Umbilical cord (tissue), 2 donors: Measurements from ENCODE around the gene ARSA. TPM values are rescaled to one million over a fixed set of nuclear protein-coding genes. Genes with fewer than 3 reads are reported as not detected.
"Not testable (repeated sequence)": the region's sequence is repeated elsewhere in the genome, so short reads cannot be mapped to it uniquely, and the experiment has no call there.

Experiments used
- DNase-seq: peaks from one replicate; pipeline ENCODE4 v3.0.0-alpha.2; 2015; ENCODE audit warnings: low spot score
- total RNA-seq: library from RNA; depleted of rRNA; stranded (reverse); fragments of >200 nt; gene quantifications from one replicate; pipeline ENCODE4 v1.2.3, GENCODE V29; 2014; ENCODE audit warnings: low replicate concordance; ENCODE audit not compliant: insufficient read depth

ARSA gene
- total RNA-seq = 5.8 TPM

DNA sequence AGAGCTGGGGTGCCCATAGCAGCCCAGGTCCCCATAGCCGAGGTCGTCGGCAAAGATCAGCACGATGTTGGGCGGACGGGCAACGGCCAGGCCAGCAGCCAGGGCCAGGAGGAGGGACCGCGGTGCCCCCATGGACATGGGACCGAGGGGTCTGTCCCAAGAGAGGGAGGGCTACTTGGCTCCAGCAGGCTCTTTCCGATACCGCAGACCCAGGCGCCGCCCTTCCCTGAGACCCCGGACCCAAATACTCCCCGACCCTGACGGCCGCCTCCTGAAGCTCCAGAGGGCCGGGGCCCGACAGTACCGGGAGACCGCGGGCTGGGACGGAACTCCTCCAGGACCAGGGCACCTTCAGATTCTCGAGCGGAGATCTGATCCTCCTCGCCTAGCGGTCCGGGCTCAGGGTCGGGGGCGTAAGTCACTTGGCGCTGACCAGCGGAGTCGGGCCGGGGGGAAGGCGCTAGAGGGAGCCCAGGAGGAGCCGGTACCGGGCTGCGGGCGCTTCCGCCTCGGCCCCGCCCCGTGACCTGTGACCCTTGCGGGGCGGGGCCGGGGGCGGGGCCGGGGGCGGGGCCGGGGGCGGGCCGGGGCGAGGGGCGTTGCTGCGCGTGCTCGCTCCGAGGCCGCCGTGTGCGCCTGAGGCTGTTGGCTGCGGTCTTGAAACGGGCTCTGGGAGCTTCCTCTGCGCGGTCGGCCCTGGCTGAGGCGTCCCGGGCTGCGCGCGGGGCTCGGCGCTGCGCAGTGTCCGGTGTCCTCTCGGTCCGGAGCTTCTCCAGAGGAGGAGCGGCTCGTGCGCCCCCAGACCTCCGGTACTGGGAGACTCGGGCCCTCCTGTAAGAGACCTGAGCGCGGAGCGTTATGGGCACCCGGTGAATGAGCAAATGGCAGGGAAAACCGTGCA lies at the start of gene ARSA:
Gene ARSA, minus strand, starts transcription at position 511 of the 901 bp plus-strand sequence. Its CDS starts 373 bp downstream, at position 138.
- DNase-seq = peak; percentile 84

DNA sequence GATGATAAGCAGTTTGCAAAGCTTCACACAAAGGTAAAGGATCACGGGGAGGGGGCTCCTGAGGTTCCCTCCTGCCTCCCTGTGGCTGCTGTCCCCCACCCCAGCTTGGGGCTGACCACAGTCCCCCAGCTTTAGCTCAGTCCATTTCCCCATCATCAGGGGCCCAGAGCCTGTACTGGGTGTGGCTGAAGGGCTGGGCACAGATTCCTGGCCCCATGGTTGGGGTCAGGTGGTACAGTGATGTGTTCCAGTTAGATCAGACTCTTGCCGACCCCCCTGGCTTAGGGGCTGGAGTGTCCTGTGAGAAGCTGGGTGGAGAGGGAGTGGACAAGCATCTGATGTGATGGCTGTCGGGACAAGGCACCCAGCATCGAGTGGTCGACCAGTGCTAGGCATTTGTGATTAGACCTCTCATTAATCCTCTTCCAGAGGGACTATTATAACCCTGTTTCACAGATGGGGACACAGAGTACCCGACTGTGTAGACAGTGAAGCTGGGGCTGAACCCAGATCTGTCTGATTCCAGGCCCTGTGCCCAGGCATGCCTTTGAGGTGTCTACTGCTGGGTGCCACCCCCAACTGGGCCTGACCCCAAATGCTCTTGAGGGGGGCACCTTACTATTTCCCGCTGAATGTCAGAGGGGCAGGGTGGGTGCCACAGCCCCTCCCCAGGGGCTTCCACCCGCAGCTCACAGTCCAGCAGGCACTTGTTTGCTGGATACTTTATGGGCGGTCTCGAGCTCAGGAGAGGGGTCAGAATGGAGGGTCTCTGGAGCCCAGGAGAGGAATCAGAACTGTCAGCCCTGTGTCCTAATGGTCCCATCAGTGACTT lies 48.9 kb upstream of the ARSA start:
- DNase-seq = no peak

DNA sequence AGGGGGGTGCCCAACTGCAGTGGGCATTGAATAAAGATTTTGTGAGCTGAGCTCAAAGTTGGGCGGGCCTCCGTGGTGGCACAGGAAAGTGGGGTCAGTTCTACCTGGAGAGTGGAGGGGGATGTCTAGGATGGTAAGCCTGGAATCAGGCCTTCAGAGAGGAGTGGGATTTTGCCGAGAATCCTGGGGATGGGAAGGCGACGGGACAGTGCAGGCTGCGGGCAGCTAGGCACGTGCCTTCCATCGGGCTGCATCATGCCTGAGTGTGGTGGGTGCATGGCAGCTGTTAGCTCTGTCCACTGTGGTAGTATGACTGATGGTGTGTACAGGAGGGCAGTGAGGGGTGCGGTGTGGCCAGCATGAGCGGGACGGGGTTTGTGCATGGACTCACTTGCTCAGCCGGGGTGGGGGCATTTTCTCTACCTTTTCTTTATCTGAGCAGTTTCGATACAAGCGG lies 48.3 kb upstream of the ARSA start:
- no peak for DNase-seq

DNA sequence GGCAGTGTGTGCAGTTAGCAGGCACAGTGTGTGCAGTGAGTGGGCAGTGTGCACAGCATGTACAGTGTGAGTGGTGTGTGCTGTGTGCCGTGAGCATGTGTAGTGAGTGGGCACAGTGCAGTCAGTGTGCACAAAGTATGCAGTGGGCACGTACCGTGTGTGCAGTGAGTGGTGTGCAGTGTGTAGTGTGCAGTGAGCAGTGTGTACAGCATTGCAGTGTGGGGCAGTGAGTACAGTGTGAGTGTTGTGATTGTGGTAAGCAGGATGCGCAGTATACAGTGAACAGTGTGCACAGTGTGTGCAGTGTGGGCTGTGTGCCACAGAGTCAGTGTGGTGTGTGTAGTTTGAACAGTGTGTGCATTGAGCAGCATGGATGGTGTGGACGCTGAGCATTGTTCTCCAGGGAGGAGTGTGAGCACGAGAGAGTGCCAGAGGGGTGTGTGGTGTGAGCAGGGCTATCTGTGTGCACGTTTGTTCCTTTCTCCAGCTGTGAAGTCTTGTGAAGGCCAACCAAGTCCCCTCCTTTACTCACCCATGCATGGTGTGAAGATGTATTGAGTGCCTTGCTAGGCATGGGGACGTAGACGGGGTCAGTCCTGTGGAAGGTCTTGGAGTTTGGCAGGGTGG lies 47.7 kb upstream of the ARSA start:
- DNase-seq = no peak

DNA sequence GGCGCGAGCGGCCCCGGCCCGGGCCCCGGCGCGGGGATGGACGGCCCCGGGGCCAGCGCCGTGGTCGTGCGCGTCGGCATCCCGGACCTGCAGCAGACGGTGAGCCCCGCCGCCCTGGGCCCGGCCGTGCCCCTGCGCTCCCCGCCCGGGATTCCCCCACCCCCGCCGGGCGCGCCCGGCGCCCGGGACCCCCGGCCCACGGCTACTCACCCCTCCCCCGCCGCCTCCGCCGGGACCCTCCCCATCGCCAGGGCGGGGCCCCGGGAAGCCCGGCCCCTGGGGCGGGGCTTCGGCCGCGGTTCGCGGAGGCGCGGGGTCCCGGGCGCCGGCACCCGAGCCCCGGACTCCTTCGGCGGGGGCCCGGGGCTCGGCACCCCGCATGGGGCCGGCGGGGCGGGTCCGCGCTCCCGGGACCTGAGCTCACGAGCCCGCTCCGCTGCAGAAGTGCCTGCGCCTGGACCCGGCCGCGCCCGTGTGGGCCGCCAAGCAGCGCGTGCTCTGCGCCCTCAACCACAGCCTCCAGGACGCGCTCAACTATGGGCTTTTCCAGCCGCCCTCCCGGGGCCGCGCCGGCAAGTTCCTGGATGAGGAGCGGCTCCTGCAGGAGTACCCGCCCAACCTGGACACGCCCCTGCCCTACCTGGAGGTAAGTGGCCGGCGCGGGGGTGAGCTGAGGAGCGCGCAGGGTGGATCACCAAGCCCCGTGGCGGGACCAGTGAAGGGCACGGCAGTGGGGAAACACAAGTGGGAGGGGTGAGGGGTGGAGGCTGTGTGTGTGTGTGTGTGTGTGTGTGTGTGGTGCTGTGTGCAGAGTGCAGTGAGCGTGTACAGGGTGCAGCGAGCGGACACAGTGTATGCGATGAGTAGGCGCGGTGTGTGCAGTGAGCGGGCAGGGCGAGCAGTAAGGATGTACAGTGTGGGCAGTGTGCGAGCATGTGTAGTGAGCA lies 46.9 kb upstream of the ARSA start:
- peak; percentile 49 for DNase-seq

DNA sequence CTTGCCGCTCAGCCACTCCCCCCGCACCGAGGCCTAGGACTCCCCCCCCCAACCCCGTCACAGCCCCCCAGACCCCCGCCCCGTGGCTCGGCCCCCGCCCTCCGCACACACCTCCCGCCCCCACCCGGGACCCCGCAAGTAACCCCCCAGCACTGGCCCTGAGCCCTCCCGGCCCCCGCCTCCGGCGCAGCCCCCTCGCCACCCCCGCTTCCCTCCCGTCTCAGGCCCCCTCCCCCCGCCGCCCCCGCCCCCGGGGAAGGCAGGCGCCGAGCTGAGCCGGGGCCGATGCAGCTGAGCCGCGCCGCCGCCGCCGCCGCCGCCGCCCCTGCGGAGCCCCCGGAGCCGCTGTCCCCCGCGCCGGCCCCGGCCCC lies 46.2 kb upstream of the ARSA start:
- no peak for DNase-seq

DNA sequence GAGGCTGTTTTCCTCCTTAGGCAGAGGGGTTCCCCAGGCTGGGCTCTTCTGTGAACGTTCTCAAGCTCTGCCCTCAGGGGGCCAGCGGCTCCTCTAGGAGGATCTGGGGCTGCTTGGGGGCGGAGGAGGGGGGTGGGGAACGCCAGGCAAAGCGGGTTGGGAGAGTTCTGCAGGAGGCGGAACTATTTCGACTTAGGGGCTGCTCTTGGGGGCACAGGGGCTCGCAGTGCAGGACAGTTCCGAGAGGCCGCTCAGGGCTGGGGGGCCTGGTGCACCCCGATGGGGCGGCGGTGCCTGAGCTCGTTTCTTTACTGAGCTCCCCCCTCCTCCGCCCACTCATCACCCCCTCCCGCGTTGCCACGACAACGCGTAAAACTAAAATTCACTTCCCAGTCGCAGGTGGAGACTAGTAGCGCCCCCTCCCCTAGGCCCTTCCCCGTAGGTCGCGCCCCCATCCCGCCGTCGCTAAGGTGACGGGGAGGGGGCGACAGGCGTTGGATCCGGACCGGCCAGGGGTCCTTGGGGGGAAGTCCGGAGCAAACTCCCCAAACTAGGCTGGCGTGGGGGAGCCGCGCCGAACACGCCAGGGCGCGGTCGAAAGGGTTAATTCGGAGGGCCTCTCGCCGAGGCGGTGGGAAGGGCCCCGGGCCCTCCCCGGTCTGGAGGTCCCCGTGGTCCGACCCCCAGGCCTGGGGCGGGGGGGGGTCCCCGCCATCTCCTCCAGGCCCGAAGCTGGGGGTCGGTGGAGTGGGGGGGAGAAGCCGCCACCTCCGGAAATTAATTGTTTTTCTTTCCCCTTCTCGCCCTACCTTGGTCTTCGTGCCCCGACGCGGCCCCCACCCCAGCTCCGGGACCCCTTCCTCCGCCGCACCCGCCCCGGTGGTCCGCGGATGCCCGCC lies 45.5 kb upstream of the ARSA start:
- DNase-seq = peak; percentile 53

DNA sequence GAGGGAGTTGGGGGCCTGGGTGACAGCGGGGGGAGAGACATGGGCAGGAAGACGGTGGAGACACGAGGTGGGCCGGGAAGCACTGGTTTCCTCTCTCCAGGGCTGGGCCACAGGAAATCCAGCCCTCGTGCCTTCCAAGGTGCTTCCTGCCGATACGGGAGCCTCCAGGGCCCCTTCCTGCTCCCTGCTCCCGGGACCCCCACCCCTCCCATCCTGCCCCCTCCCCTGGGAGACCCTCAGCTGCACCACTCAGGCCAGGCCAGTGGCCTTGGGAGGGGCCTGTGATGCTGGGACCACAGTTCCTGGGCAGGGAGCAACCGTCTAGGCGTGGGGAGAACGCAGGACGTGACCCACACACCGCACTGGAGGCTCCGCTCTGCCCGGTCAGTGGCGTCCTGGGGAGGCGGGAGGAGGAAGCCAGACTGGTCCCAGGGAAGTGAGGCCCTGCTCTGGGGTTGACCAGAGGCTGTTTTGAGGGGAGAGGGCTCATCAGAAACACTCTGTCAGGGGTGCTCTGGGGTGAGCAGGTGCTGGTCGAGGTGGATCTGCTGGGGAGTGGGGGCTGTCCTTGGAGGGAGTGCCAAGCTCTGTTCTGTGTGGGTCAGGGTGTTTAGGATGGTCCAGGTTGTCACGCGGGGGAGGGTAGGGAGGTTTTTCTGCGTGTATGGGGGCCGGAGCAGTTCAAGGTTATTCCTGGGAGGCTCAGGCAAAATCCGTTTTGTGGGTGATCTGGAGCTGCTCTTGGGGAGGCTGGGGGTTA lies 44.7 kb upstream of the ARSA start, which contains the start of gene SHANK3:
Gene SHANK3, plus strand, starts transcription at position 353 of the 760 bp plus-strand sequence.
- DNase-seq = peak; percentile 42

DNA sequence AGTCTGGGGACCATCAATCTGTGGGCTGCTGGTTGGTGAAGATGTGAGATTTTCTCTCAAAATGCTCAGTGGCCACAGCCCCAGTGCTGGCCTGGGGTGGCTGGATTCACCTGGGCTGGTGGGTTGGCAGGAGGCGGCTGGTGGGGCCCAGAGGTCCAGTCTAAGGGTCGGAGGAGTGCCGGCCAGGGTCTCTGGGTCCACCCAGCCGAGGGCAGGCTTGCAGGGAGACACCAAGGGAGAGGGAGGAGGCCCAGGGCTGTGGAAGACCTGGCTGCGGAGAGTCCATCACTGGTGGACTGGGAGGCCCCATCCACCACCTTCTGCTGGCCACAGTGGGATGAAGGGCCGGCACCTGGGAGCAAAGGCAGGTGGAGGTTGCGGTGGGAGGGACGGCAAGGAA lies 44.1 kb upstream of the ARSA start:
- no peak for DNase-seq

DNA sequence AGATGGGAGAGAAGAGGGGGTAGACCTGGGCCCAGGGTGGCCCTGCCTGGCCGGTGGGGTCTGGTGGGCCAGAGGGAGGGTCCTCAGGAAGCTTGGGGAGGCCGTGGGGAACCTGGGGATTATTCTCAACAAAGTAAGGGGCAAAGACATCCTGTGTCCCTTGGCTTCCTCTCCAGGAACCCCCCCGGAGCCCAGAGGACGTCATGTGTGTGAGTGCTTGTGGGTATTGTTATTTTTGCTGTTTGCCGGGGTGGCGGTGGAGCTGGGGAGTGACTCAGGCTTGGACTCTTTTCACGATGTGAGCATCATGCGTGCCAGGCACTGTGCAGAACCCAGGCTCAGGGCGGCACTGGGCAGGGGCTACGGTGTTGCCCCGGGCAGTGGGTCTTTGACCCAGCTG lies 43.7 kb upstream of the ARSA start:
- DNase-seq = no peak

DNA sequence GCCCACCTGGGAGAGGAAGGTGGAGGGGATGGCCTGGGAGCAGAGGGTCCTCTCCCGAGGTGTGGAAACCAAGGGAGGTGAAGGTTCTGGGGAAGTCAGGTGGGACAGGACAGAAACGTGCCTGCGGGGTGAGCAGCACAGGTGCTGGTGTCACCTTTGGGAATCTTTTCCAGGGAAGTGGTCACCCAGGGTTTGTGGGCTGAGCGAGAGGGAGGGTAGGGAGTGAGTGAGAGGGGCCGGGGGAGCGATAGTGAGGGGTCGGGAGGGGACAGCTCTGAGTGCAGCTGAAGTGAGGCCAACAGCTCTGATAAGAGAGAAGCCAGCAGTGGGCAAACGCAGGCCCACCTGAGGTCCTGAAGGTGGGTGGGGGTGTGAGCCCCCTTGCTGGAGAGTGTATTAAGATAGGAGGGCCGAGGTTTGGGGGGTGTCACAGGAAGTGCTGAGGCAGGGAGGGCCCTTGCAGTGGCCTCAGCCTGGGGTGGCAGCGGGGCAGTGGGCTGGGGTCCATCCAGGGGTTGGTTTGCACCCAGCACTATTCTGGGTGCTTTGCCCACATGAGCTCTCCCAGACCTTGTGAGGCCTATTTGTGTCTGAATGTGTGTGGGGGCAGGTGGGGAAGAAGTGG lies 43.1 kb upstream of the ARSA start:
- DNase-seq = no peak

DNA sequence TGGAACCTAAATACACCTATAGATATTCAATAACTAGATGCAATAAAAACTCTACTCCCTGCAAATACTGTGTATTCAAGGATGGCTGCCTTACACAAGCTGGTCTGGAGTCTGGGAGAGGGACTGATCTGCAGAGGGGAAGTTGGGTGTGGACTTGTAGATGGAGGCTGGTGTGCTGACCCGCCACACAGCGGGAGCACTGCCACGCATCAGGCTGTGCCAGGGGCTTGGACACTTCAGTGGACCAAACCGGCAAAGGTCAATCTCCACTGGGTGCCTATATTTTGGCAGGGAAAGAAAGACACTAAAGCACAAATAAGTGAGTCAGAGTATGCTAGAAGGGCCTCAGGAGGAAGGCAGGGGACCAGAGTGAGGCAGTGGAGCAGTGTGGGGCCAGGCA lies 42.6 kb upstream of the ARSA start:
- DNase-seq = no peak

DNA sequence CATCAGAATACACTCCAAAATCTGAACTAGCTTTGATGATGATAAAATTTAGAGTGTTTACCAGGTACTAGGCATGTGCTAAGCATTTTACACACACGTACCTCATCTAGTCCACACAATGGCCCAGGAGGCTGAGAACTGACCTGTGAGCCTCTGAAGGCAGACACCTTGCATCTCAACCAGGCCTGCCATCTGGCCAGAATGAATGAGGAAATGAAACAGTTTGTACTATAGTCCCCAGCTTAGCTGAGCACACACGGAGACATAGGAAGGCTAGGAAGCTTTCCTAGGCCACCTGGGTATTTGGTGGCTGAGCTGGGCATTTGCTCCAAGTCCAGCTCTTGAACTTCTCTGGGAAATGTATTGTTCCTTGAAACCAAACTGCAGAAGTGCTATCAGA lies 37.8 kb upstream of the ARSA start:
- no peak for DNase-seq

DNA sequence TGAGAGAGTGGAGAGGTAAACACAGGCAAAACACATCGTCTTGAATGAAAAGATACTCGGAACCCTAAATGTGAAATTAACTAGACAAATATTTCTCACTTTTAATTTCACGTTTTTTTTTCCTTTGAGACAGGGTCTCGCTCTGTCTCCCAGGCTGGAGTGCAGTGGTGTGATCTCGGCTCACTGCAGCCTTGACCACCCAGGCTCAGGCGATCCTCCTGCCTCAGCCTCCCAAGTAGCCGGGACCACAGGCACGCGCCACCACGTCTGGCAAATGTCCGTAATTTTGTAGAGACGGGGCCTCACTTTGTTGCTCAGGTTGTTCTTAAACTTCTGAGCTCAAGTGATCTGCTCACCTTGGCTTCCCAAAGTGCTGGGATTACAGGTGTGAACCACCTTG lies 37.3 kb upstream of the ARSA start:
- no peak for DNase-seq

DNA sequence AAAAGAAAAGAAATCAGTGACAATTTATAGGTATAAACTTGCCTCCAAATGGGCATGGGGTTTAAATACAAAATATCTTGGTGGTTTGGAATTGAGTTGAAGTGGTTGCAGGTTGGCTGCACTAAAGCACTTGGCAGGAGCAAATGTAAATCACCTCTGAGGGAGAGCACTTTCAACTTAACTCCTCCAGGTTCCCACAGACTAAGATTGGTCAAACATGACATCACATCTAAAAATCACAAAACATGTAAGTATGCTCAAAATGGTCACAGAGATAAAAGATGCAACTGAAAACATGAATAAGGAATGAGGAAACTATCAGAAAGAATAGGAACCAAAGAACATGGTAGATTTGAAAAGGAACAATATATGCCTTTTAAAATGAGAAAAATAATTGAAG lies 32.4 kb upstream of the ARSA start:
- DNase-seq = no peak

DNA sequence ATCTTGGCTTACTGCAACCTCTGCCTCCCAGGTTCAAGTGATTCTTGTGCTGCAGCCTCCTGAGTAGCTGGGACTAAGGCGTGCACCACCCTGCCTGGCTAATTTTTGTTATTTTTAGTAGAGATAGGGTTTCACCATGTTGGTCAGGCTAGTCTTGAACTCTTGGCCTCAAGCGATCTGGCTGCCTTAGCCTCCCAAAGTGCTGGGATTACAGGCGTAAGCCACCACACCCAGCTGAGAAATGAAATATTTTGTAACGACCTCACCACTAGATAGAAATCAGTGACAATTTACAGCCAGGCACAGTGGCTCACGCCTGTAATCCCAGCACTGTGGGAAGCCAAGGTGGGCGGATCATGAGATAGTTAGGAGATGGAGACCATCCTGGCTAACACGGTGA lies 31.8 kb upstream of the ARSA start:
- DNase-seq = not testable (repeated sequence)

DNA sequence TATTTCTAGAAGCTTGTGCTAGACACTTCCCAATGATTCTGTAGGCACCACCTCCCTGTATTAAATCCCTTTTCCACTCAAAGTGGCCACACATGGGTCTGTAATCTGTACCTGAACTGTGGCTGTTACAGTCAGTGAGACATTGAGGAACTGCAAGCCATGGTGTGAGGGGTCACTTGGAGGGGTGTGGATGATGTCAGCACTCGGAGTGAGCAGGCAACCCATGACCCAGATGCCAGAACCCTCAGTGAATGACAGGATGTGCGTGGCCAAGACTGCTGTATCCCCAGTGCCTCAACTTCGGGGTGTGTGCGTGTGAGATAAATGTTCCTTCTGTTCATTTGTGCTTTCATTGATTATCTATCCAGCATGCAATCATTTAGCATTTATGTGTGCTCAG lies 30.0 kb upstream of the ARSA start:
- no peak for DNase-seq
